ENCODE data around the gene MORN1. TPM values are rescaled to one million over a fixed set of nuclear protein-coding genes. Genes with fewer than 3 reads are reported as not detected.

MORN1 gene
- total and polyA plus RNA-seq, 2 experiments from 2014 or later = 4.8 to 11.1 TPM

- TF ChIP-seq, protein P1, sequence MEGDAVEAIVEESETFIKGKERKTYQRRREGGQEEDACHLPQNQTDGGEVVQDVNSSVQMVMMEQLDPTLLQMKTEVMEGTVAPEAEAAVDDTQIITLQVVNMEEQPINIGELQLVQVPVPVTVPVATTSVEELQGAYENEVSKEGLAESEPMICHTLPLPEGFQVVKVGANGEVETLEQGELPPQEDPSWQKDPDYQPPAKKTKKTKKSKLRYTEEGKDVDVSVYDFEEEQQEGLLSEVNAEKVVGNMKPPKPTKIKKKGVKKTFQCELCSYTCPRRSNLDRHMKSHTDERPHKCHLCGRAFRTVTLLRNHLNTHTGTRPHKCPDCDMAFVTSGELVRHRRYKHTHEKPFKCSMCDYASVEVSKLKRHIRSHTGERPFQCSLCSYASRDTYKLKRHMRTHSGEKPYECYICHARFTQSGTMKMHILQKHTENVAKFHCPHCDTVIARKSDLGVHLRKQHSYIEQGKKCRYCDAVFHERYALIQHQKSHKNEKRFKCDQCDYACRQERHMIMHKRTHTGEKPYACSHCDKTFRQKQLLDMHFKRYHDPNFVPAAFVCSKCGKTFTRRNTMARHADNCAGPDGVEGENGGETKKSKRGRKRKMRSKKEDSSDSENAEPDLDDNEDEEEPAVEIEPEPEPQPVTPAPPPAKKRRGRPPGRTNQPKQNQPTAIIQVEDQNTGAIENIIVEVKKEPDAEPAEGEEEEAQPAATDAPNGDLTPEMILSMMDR (conservative IDR thresholded peaks at IDR 0.05; ENCODE audit: low read depth in 2 of 2) = no peak
- TF ChIP-seq JUNB (IDR thresholded peaks at IDR 0.05; ENCODE audit: unreplicated experiment) = no peak
These were observed 101.7 kb downstream of the MORN1 start (continued) for GRCh38 chr1:2289607-2290006.

DNA sequence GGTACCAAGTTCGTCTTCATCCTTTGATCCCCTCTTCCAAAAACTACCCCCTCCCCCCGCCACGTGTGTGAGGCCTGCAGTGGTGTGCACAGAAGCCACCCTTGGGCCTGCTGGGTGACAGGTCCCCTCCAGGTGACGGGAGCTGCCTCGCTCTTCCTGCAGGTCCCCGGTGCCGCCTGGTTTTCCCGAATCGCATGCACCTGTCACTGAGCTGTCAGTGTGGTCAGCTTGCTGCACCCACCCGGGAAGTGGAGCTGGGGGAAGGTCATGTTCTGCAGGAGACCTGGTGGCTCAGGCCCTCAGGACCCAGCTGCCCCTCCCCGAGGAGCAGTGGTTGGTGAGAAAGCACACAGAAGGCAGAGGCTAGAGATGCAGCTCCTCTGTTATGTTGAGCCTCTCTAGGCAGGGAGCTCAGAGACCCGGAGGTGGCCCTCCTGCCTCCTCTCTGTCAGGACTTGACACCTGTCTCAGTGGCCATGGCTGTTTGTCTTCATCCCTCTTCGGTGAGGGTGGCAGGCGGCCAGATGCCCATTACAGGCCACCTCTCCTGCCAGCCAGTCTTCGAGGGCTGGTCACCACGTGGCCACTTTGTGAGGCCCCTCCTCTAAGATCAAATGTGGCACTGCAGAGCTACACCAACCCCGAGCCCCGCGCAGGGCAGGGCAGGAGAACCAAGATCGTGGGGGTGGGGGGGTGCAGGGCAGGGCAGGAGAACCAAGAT, 102.4 kb downstream of the MORN1 start:
- no peaks in the 10 kb centered on the region for H3K9me2 ChIP-seq (ENCODE audit: insufficient read depth)
- no peak overlapping the region for H3K27ac Mint-ChIP-seq
- ATAC-seq (no peak), DNase-seq (ENCODE audit: low spot score) (no peak)
- TF ChIP-seq, protein P1 (conservative IDR thresholded peaks at IDR 0.05; ENCODE audit: low read depth in 2 of 2) = no peak
- TF ChIP-seq EZH2phosphoT487 (IDR thresholded peaks at IDR 0.05; ENCODE audit: unreplicated experiment) (no peak), POLR2AphosphoS5 (IDR thresholded peaks at IDR 0.05; ENCODE audit: low read depth) (no peak), NANOG (IDR thresholded peaks at IDR 0.05; ENCODE audit: borderline replicate concordance) (no peak)
- TF ChIP-seq, protein P2, sequence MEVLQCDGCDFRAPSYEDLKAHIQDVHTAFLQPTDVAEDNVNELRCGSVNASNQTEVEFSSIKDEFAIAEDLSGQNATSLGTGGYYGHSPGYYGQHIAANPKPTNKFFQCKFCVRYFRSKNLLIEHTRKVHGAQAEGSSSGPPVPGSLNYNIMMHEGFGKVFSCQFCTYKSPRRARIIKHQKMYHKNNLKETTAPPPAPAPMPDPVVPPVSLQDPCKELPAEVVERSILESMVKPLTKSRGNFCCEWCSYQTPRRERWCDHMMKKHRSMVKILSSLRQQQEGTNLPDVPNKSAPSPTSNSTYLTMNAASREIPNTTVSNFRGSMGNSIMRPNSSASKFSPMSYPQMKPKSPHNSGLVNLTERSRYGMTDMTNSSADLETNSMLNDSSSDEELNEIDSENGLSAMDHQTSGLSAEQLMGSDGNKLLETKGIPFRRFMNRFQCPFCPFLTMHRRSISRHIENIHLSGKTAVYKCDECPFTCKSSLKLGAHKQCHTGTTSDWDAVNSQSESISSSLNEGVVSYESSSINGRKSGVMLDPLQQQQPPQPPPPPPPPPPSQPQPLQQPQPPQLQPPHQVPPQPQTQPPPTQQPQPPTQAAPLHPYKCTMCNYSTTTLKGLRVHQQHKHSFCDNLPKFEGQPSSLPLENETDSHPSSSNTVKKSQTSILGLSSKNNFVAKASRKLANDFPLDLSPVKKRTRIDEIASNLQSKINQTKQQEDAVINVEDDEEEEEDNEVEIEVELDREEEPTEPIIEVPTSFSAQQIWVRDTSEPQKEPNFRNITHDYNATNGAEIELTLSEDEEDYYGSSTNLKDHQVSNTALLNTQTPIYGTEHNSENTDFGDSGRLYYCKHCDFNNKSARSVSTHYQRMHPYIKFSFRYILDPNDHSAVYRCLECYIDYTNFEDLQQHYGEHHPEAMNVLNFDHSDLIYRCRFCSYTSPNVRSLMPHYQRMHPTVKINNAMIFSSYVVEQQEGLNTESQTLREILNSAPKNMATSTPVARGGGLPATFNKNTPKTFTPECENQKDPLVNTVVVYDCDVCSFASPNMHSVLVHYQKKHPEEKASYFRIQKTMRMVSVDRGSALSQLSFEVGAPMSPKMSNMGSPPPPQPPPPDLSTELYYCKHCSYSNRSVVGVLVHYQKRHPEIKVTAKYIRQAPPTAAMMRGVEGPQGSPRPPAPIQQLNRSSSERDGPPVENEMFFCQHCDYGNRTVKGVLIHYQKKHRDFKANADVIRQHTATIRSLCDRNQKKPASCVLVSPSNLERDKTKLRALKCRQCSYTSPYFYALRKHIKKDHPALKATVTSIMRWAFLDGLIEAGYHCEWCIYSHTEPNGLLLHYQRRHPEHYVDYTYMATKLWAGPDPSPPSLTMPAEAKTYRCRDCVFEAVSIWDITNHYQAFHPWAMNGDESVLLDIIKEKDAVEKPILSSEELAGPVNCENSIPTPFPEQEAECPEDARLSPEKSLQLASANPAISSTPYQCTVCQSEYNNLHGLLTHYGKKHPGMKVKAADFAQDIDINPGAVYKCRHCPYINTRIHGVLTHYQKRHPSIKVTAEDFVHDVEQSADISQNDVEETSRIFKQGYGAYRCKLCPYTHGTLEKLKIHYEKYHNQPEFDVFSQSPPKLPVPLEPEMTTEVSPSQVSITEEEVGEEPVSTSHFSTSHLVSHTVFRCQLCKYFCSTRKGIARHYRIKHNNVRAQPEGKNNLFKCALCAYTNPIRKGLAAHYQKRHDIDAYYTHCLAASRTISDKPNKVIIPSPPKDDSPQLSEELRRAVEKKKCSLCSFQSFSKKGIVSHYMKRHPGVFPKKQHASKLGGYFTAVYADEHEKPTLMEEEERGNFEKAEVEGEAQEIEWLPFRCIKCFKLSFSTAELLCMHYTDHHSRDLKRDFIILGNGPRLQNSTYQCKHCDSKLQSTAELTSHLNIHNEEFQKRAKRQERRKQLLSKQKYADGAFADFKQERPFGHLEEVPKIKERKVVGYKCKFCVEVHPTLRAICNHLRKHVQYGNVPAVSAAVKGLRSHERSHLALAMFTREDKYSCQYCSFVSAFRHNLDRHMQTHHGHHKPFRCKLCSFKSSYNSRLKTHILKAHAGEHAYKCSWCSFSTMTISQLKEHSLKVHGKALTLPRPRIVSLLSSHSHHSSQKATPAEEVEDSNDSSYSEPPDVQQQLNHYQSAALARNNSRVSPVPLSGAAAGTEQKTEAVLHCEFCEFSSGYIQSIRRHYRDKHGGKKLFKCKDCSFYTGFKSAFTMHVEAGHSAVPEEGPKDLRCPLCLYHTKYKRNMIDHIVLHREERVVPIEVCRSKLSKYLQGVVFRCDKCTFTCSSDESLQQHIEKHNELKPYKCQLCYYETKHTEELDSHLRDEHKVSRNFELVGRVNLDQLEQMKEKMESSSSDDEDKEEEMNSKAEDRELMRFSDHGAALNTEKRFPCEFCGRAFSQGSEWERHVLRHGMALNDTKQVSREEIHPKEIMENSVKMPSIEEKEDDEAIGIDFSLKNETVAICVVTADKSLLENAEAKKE (CRISPR knock-in tag; IDR thresholded peaks at IDR 0.05) = no peak
- H3K4me1 ChIP-seq (ENCODE audit: insufficient read depth) = peaks cover 20% of the 10 kb centered on the region
- no peak overlapping the region for H3K4me3 Mint-ChIP-seq
- no peaks in the 10 kb centered on the region for H3F3A ChIP-seq (replicated peaks; ENCODE audit: low read depth)
- no peaks in the 10 kb centered on the region for H3K36me3 ChIP-seq (ENCODE audit: insufficient read depth)
- H2AFZ ChIP-seq = no peak overlapping the region
- no peaks in the 10 kb centered on the region for H3K27me3 ChIP-seq (ENCODE audit: insufficient read depth)
- peaks cover 53% of the 10 kb centered on the region for H3K4me1 Mint-ChIP-seq
- H3K9me3 Mint-ChIP-seq = no peaks in the 10 kb centered on the region; the same call in 2 of the 3 replicates
- H4K20me1 ChIP-seq (replicated peaks; ENCODE audit: insufficient read depth) = peaks cover 17% of the 10 kb centered on the region
- peaks cover 98% of the 10 kb centered on the region for H3K79me2 ChIP-seq (replicated peaks; ENCODE audit: insufficient read depth)
- H3K4me2 ChIP-seq = no peak overlapping the region
- peaks cover 40% of the 10 kb centered on the region for H3K27me3 Mint-ChIP-seq (ENCODE audit: insufficient read depth, low read depth, poor library complexity)
- no peaks in the 10 kb centered on the region for H3K36me3 Mint-ChIP-seq (ENCODE audit: low read depth)
- no peak overlapping the region for H3K4me3 ChIP-seq
- H3K27ac ChIP-seq (ENCODE audit: low read depth) = no peak overlapping the region

Data from GM23338 (cell line).